ENCODE results near the gene REN. TPM values are rescaled to one million over a fixed set of nuclear protein-coding genes. Genes with fewer than 3 reads are reported as not detected.
A peak's percentile ranks its signal among the peaks of the same experiment; 100 is the strongest.

Gene REN
- total RNA-seq, 3 donors from 2014 or later (not counting 1 experiment from before 2014, with no cell fraction given): not detected

GRCh38 chr1:204162494-204163074, 3.6 kb downstream of the REN start:
- Histone ChIP-seq H3K9me3 (ENCODE audit: control insufficient read depth, insufficient read depth, low read length) (no peaks in the 10 kb centered on the region), H3K27me3 (ENCODE audit: control insufficient read depth, insufficient read depth, low read length) (no peaks in the 10 kb centered on the region), H3K36me3 (ENCODE audit: control insufficient read depth, insufficient read depth, low read length) (no peaks in the 10 kb centered on the region), H3K27ac (ENCODE audit: low read length) (no peak overlapping the region), H3K4me3 (ENCODE audit: low read length) (no peak overlapping the region), H3K4me1 (ENCODE audit: control insufficient read depth, insufficient read depth, low read length) (no peaks in the 10 kb centered on the region)
- no peak overlapping the region for H3K4me3 Mint-ChIP-seq
- H3K36me3 Mint-ChIP-seq: no peaks in the 10 kb centered on the region
- peaks cover 0 to 5% of the 10 kb centered on the region in 2 donors for H3K27me3 Mint-ChIP-seq (ENCODE audit: low read depth in 2 of 2)
- intact Hi-C loops (cut with micrococcal nuclease): loop anchor here (1.0 to 2.0 kb wide), 4 partner anchors 45 to 340 kb away; no protein-coding TSS in a partner anchor
- WGBS (ENCODE audit: insufficient coverage): 18% methylated on average over 7 of the region's 7 CpGs
- no peaks in the 10 kb centered on the region for H3K9me3 Mint-ChIP-seq
- DNase-seq (peak; percentile 77 to 86), ATAC-seq (peak; percentile 81 to 99 (median 97))
- no peak overlapping the region for H3K27ac Mint-ChIP-seq
- TF ChIP-seq, protein P1, sequence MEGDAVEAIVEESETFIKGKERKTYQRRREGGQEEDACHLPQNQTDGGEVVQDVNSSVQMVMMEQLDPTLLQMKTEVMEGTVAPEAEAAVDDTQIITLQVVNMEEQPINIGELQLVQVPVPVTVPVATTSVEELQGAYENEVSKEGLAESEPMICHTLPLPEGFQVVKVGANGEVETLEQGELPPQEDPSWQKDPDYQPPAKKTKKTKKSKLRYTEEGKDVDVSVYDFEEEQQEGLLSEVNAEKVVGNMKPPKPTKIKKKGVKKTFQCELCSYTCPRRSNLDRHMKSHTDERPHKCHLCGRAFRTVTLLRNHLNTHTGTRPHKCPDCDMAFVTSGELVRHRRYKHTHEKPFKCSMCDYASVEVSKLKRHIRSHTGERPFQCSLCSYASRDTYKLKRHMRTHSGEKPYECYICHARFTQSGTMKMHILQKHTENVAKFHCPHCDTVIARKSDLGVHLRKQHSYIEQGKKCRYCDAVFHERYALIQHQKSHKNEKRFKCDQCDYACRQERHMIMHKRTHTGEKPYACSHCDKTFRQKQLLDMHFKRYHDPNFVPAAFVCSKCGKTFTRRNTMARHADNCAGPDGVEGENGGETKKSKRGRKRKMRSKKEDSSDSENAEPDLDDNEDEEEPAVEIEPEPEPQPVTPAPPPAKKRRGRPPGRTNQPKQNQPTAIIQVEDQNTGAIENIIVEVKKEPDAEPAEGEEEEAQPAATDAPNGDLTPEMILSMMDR (IDR thresholded peaks at IDR 0.05): peak; percentile 98
- H3K4me1 Mint-ChIP-seq: no peaks in the 10 kb centered on the region

GRCh38 chr1:204161609-204162493, 4.3 kb downstream of the REN start:
- H3K27ac ChIP-seq (ENCODE audit: low read length): no peak overlapping the region
- no peaks in the 10 kb centered on the region for H3K9me3 ChIP-seq (ENCODE audit: control insufficient read depth, insufficient read depth, low read length)
- Mint-ChIP-seq H3K9me3 (no peaks in the 10 kb centered on the region), H3K36me3 (no peaks in the 10 kb centered on the region), H3K27ac (no peak overlapping the region), H3K4me3 (no peak overlapping the region), H3K4me1 (no peaks in the 10 kb centered on the region), H3K27me3 (ENCODE audit: low read depth in 2 of 2) (peaks cover 0 to 2% of the 10 kb centered on the region in 2 donors)
- intact Hi-C loops (cut with micrococcal nuclease): loop anchor here (1.0 to 2.0 kb wide), 4 partner anchors 45 to 341 kb away; no protein-coding TSS in a partner anchor
- DNase-seq (no peak), ATAC-seq (no peak)
- 74% methylated on average over 14 of the region's 14 CpGs for WGBS (ENCODE audit: insufficient coverage)
- H3K4me1 ChIP-seq (ENCODE audit: control insufficient read depth, insufficient read depth, low read length): no peaks in the 10 kb centered on the region
- H3K27me3 ChIP-seq (ENCODE audit: control insufficient read depth, insufficient read depth, low read length): no peaks in the 10 kb centered on the region
- H3K36me3 ChIP-seq (ENCODE audit: control insufficient read depth, insufficient read depth, low read length): no peaks in the 10 kb centered on the region
- TF ChIP-seq, protein P1 (IDR thresholded peaks at IDR 0.05): no peak
- no peak overlapping the region for H3K4me3 ChIP-seq (ENCODE audit: low read length)

DNA sequence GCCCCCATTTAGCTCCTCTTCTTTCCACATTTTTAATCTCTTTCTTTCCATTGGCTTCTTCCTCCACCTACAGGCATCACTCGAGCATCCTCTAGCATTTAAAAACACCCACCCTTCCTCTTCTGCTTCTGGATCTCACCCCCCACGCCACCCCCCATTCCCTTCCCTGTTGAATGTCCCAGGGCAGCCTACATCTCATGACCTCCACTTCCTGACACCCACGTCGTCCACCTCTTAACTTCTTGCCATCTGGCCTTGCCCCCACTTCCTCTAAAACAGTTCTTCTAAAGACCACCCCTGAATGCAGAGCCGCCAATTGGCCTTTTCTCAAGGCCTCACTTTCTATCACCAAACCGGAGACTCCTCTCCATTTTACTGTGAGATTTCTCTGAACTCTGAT, 8.2 kb downstream of the REN start:
- Histone ChIP-seq H3K27ac (ENCODE audit: low read length) (no peak overlapping the region), H3K9me3 (ENCODE audit: control insufficient read depth, insufficient read depth, low read length) (no peaks in the 10 kb centered on the region), H3K4me3 (ENCODE audit: low read length) (no peak overlapping the region), H3K4me1 (ENCODE audit: control insufficient read depth, insufficient read depth, low read length) (peaks cover under 1% of the 10 kb centered on the region), H3K36me3 (ENCODE audit: control insufficient read depth, insufficient read depth, low read length) (no peaks in the 10 kb centered on the region), H3K27me3 (ENCODE audit: control insufficient read depth, insufficient read depth, low read length) (no peaks in the 10 kb centered on the region)
- no peaks in the 10 kb centered on the region for H3K36me3 Mint-ChIP-seq
- no peak overlapping the region for H3K4me3 Mint-ChIP-seq
- DNase-seq (no peak), ATAC-seq (no peak)
- intact Hi-C loops (cut with micrococcal nuclease): no loop called here
- H3K27ac Mint-ChIP-seq: no peak overlapping the region
- TF ChIP-seq, protein P1 (IDR thresholded peaks at IDR 0.05): no peak
- no peaks in the 10 kb centered on the region for H3K4me1 Mint-ChIP-seq
- H3K27me3 Mint-ChIP-seq (ENCODE audit: low read depth in 2 of 2): peaks cover 0 to 7% of the 10 kb centered on the region in 2 donors
- WGBS (ENCODE audit: insufficient coverage): 48% methylated on average over 6 of the region's 6 CpGs
- no peaks in the 10 kb centered on the region for H3K9me3 Mint-ChIP-seq
